Tibial nerve (tissue), 4 donors: ENCODE results near the gene USF1. TPM values are rescaled to one million over a fixed set of nuclear protein-coding genes. Genes with fewer than 3 reads are reported as not detected.
"Not testable (repeated sequence)": the region's sequence is repeated elsewhere in the genome, so short reads cannot be mapped to it uniquely, and the experiment has no call there.

Source experiments
- DNase-seq, 2 donors: peaks; one replicate each; pipeline ENCODE4 v3.0.0-alpha.2; 2019; ENCODE audit warnings: low spot score in 2 of 2
- H3K27ac ChIP-seq, 4 donors: fragments of 200-600 bp; sonication (generic) in 3 of 4; one replicate each; pipeline ENCODE4 v1.5.1; 2017 to 2019; ENCODE audit warnings: mild to moderate bottlenecking in 1 of 4
- H3K27me3 ChIP-seq, 2 donors: fragments of 200-600 bp; sonication (generic) in 1 of 2; one replicate each; pipeline versions ENCODE4 v1.5.1 to v1.6.0; 2017 to 2019
- H3K36me3 ChIP-seq, 3 donors: fragments of 200-600 bp; sonication (generic); one replicate each; pipeline ENCODE4 v1.5.1; 2018 to 2019
- H3K4me1 ChIP-seq, 4 donors: fragments of 200-600 bp; sonication (generic) in 3 of 4; one replicate each; pipeline ENCODE4 v1.5.1; 2017 to 2019
- H3K4me3 ChIP-seq, 4 donors: fragments of 200-600 bp; sonication (generic) in 3 of 4; one replicate each; pipeline ENCODE4 v1.5.1; 2017 to 2019; ENCODE audit warnings: mild to moderate bottlenecking in 1 of 4, moderate library complexity in 1 of 4
- H3K9me3 ChIP-seq, 4 donors: fragments of 200-600 bp; sonication (generic) in 3 of 4; one replicate each; pipeline ENCODE4 v1.5.1; 2017 to 2019
- EP300 ChIP-seq, 2 donors: sonication (generic); formaldehyde crosslinking; IDR thresholded peaks; one replicate each; pipeline ENCODE4 v1.6.1; 2017; ENCODE audit warnings: antibody characterized with exemption in 2 of 2, mild to moderate bottlenecking in 1 of 2
- POLR2A ChIP-seq, 2 donors: fragments of 450-650 bp; IDR thresholded peaks; one replicate each; pipeline ENCODE4 v1.6.1; 2017; ENCODE audit warnings: antibody characterized with exemption in 2 of 2, mild to moderate bottlenecking in 2 of 2, moderate library complexity in 2 of 2
- WGBS, 2 donors: methylation state at CpG; one replicate each; pipeline ENCODE4 v1.1.5; 2018; 5-methylcytosine and 5-hydroxymethylcytosine counted together
- small RNA-seq: library from RNA; depleted of rRNA; stranded (forward); fragments of <200 nt; gene quantifications from one replicate; pipeline ENCODE3, GENCODE V24; 2016
- total RNA-seq, 4 donors: library from RNA; depleted of rRNA; stranded (reverse); fragments of >200 nt; gene quantifications; one replicate each; pipeline ENCODE4 v1.1.0, GENCODE V29; 2016
- TF ChIP-seq, protein P1 (sequence below), 5 experiments: fragments of 200-600 bp in 3 of 5; fragments of 450-650 bp in 2 of 5; sonication (generic) in 3 of 5; IDR thresholded peaks; one replicate each; pipeline ENCODE4 v1.5.1; 2016 to 2019; ENCODE audit warnings: antibody characterized with exemption in 5 of 5, mild to moderate bottlenecking in 3 of 5, moderate library complexity in 2 of 5

USF1 gene
- total RNA-seq, 4 donors from 2014 or later: 59.4 to 66.1 (median 62.9) TPM

DNA sequence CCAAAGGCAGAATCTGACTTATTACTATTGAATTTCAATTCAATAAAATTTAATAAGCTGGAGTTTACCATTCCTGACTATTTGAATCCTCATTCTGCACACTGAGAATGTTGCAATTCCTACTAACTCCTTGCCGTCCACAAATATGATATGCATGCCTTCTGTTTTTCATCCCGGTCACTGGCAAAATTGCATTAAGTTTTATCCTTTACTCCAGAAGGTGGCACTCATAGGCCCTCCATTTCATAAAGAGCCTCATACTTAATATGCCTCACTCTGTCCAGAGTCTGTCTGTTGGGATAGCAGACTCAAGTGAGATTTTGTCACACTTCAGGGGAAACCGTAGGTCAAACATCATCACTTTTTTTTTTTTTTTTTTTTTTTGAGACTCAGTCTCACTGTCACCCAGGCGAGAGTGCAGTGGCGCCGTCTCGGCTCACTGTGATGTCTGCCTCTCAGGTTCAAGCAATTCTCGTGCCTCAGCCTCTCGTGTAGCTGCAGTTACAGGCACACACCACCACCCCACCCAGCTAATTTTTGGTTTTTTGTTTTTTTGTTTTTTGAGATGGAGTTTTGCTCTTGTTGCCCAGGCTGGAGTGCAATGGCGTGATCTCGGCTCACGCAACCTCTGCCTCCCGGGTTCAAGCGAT lies 52.1 kb downstream of the USF1 start:
- no peaks in the 10 kb centered on the region for H3K27me3 ChIP-seq
- H3K9me3 ChIP-seq: no peaks in the 10 kb centered on the region
- H3K36me3 ChIP-seq: peaks cover 0 to 6% (median 0%) of the 10 kb centered on the region in 3 donors
- WGBS, 2 donors: 74 to 76% methylated on average over 14 of the region's 14 CpGs
- no peak overlapping the region for H3K4me3 ChIP-seq
- DNase-seq: no peak
- TF ChIP-seq POLR2A (IDR thresholded peaks at IDR 0.05) (no peak), EP300 (IDR thresholded peaks at IDR 0.05) (no peak)
- TF ChIP-seq, protein P1, sequence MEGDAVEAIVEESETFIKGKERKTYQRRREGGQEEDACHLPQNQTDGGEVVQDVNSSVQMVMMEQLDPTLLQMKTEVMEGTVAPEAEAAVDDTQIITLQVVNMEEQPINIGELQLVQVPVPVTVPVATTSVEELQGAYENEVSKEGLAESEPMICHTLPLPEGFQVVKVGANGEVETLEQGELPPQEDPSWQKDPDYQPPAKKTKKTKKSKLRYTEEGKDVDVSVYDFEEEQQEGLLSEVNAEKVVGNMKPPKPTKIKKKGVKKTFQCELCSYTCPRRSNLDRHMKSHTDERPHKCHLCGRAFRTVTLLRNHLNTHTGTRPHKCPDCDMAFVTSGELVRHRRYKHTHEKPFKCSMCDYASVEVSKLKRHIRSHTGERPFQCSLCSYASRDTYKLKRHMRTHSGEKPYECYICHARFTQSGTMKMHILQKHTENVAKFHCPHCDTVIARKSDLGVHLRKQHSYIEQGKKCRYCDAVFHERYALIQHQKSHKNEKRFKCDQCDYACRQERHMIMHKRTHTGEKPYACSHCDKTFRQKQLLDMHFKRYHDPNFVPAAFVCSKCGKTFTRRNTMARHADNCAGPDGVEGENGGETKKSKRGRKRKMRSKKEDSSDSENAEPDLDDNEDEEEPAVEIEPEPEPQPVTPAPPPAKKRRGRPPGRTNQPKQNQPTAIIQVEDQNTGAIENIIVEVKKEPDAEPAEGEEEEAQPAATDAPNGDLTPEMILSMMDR (IDR thresholded peaks at IDR 0.05): peak in 4 of 5 experiments; percentile 10 to 19 (median 16)
- H3K4me1 ChIP-seq: peaks cover 0 to 9% (median 0%) of the 10 kb centered on the region in 4 donors
- H3K27ac ChIP-seq: no peak overlapping the region

DNA sequence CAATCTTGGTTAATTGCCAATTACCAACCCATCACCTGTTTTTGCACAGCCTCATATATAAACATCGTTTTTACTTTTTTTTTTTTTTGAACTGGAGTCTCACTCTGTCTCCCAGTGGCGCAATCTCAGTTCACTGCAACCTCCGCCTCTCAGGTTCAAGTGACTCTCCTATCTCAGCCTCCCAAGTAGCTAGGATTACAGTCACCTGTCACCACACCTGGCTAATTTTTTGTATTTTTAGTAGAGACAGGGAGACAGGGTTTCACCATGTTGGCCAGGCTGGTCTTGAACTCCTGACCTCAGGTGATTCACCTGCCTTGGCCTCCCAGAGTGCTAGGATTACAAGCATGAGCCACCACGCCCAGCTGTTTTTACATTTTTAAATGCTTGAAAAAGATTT lies 53.7 kb downstream of the USF1 start:
- not testable (repeated sequence) for H3K4me1 ChIP-seq, H3K9me3 ChIP-seq, H3K36me3 ChIP-seq, H3K4me3 ChIP-seq, H3K27ac ChIP-seq, H3K27me3 ChIP-seq, DNase-seq
- WGBS, 2 donors: 96 to 97% methylated on average over 4 of the region's 4 CpGs

Small RNA genes lying within 50 kb of the gene (small RNA-seq; reads per million reads assigned to genes)
- not detected for gene AL591806.2

Other genes starting within 250 kb of the USF1 start
- gene LY9, start 249.8 kb downstream of the USF1 start, total RNA-seq: 1 to 10 TPM in 2 of 4 donors, under 1 TPM in 1, not detected in 1; 0.22 to 3.0 (median 1.9) TPM
- gene CD244, start 183.1 kb downstream of the USF1 start, total RNA-seq: under 1 TPM in 3 of 4 donors, not detected in 1; 0.63 to 0.98 (median 0.90) TPM
- gene ITLN1, start 160.8 kb downstream of the USF1 start, total RNA-seq: 1 to 10 TPM in 1 of 4 donors, under 1 TPM in 1, not detected in 2; 0.42 to 1.2 TPM
- not detected for gene ITLN2, start 91.2 kb downstream of the USF1 start, total RNA-seq
- 10 to 100 TPM in 3 of 4 donors, 1 to 10 TPM in 1; 6.9 to 23.1 (median 14.9) TPM for gene F11R, start 24.8 kb downstream of the USF1 start, total RNA-seq
- 10 to 100 TPM; 15.7 to 46.9 (median 37.4) TPM for gene TSTD1, start 7.0 kb downstream of the USF1 start, total RNA-seq
- 10 to 100 TPM in 2 of 4 donors, 1 to 10 TPM in 2; 6.1 to 14.1 (median 10.2) TPM for gene ARHGAP30, start 23.9 kb upstream of the USF1 start, total RNA-seq
- gene NECTIN4, start 43.6 kb upstream of the USF1 start, total RNA-seq: not detected
- gene KLHDC9, start 52.4 kb upstream of the USF1 start, total RNA-seq: 10 to 100 TPM in 1 of 4 donors, 1 to 10 TPM in 3; 7.9 to 12.9 (median 9.1) TPM
- gene PFDN2, start 72.1 kb upstream of the USF1 start, total RNA-seq: 10 to 100 TPM; 12.0 to 41.7 (median 39.8) TPM
- gene NIT1, start 72.1 kb upstream of the USF1 start, total RNA-seq: 10 to 100 TPM; 26.4 to 43.0 (median 32.9) TPM
- 10 to 100 TPM; 20.1 to 48.8 (median 27.0) TPM for gene DEDD, start 86.7 kb upstream of the USF1 start, total RNA-seq
- 10 to 100 TPM; 34.1 to 51.5 (median 37.6) TPM for gene UFC1, start 108.0 kb upstream of the USF1 start, total RNA-seq
- gene USP21, start 113.5 kb upstream of the USF1 start, total RNA-seq: 10 to 100 TPM; 12.9 to 53.1 (median 20.6) TPM
- gene PPOX, start 120.4 kb upstream of the USF1 start, total RNA-seq: 10 to 100 TPM; 25.6 to 39.3 (median 26.5) TPM
- gene B4GALT3, start 131.5 kb upstream of the USF1 start, total RNA-seq: 10 to 100 TPM; 18.8 to 41.4 (median 24.3) TPM
- 10 to 100 TPM in 3 of 4 donors, 1 to 10 TPM in 1; 9.0 to 54.9 (median 19.5) TPM for gene ADAMTS4, start 153.1 kb upstream of the USF1 start, total RNA-seq
- 100 to 1,000 TPM in 2 of 4 donors, 10 to 100 TPM in 2; 73.0 to 118 (median 103) TPM for gene NDUFS2, start 156.4 kb upstream of the USF1 start, total RNA-seq
- gene FCER1G, start 169.3 kb upstream of the USF1 start, total RNA-seq: 100 to 1,000 TPM in 1 of 4 donors, 10 to 100 TPM in 3; 40.6 to 190 (median 50.9) TPM
- not detected for gene APOA2, start 177.7 kb upstream of the USF1 start, total RNA-seq
- 10 to 100 TPM in 1 of 4 donors, 1 to 10 TPM in 3; 4.3 to 13.8 (median 8.0) TPM for gene TOMM40L, start 180.1 kb upstream of the USF1 start, total RNA-seq
- gene NR1I3, start 192.2 kb upstream of the USF1 start, total RNA-seq: not detected
- 1 to 10 TPM in 1 of 4 donors, under 1 TPM in 1, not detected in 2; 0.42 to 1.2 TPM for gene PCP4L1, start 212.8 kb upstream of the USF1 start, total RNA-seq